Osteoblast (primary cell): ENCODE results near the gene ATRN. TPM values are rescaled to one million over a fixed set of nuclear protein-coding genes. Genes with fewer than 3 reads are reported as not detected.
"Not testable (repeated sequence)": the region's sequence is repeated elsewhere in the genome, so short reads cannot be mapped to it uniquely, and the experiment has no call there.

Experiments used
- DNase-seq: peaks from one replicate; pipeline ENCODE4 v3.0.0; 2011; ENCODE audit warnings: low spot score, mixed read lengths; ENCODE audit not compliant: insufficient read length; ENCODE audit errors: missing footprints
- H2AFZ ChIP-seq: 2 replicates; pipeline ENCODE4 v1.6.0; 2011; ENCODE audit warnings: mild to moderate bottlenecking, low read length
- H3K27ac ChIP-seq: 2 replicates; pipeline ENCODE4 v1.5.1; 2011; ENCODE audit warnings: mild to moderate bottlenecking, low read depth, low read length, moderate library complexity
- H3K27me3 ChIP-seq: 2 replicates; pipeline ENCODE4 v1.6.0; 2012; ENCODE audit warnings: mild to moderate bottlenecking, control low read depth, inconsistent platforms, low read length, moderate library complexity; ENCODE audit not compliant: insufficient read depth
- H3K36me3 ChIP-seq: 2 replicates; pipeline ENCODE4 v1.5.1; 2011; ENCODE audit warnings: mild to moderate bottlenecking, low read length, control low read depth, moderate library complexity; ENCODE audit not compliant: insufficient read depth
- H3K4me1 ChIP-seq: 2 replicates; pipeline ENCODE4 v1.5.1; 2011; ENCODE audit warnings: mild to moderate bottlenecking, low read length, control low read depth, moderate library complexity; ENCODE audit not compliant: insufficient read depth
- H3K4me2 ChIP-seq: 2 replicates; pipeline ENCODE4 v1.6.0; 2011; ENCODE audit warnings: mild to moderate bottlenecking, low read length; ENCODE audit not compliant: insufficient read depth
- H3K4me3 ChIP-seq: fragments of 200-600 bp; sonication (generic); 3 replicates; pipeline ENCODE4 v1.5.1; 2012; ENCODE audit warnings: mild to moderate bottlenecking, low read length, inconsistent platforms; ENCODE audit not compliant: insufficient read depth
- H3K79me2 ChIP-seq: 2 replicates; pipeline ENCODE4 v1.6.0; 2012; ENCODE audit warnings: mild to moderate bottlenecking, low read length, control low read depth, inconsistent platforms; ENCODE audit not compliant: insufficient read depth
- H3K9me3 ChIP-seq: 2 replicates; pipeline ENCODE4 v1.5.1; 2011; ENCODE audit warnings: low read depth, low read length, control low read depth
- H4K20me1 ChIP-seq: 2 replicates; pipeline ENCODE4 v1.6.0; 2012; ENCODE audit warnings: mild to moderate bottlenecking, low read length, control low read depth; ENCODE audit not compliant: insufficient read depth
- CTCF ChIP-seq: IDR thresholded peaks from 2 replicates; pipeline ENCODE4 v1.5.1; 2011; ENCODE audit warnings: mild to moderate bottlenecking, low read depth, low read length, moderate library complexity; ENCODE audit errors: extremely low read depth
- total RNA-seq: library from RNA; depleted of rRNA; stranded (reverse); fragments of >200 nt; gene quantifications from 2 replicates; pipeline ENCODE4 v1.2.3, GENCODE V29; 2012

The ATRN gene
- total RNA-seq, 1 donor, result 48.1 TPM

GRCh38 chr20:3510110-3510509, 39.3 kb downstream of the ATRN start:
- H3K4me3 ChIP-seq, result no peak overlapping the region
- H3K27me3 ChIP-seq, result no peaks in the 10 kb centered on the region
- peaks cover 9% of the 10 kb centered on the region for H4K20me1 ChIP-seq
- no peaks in the 10 kb centered on the region for H3K9me3 ChIP-seq
- no peak for DNase-seq
- H3K27ac ChIP-seq, result no peak overlapping the region
- no peaks in the 10 kb centered on the region for H3K4me1 ChIP-seq
- no peaks in the 10 kb centered on the region for H3K36me3 ChIP-seq
- TF ChIP-seq CTCF, result no peak
- no peak overlapping the region for H2AFZ ChIP-seq
- peaks cover 6% of the 10 kb centered on the region for H3K79me2 ChIP-seq
- H3K4me2 ChIP-seq, result no peak overlapping the region

GRCh38 chr20:3512239-3512638, 41.4 kb downstream of the ATRN start:
- not testable (repeated sequence) for H3K27me3 ChIP-seq, H3K27ac ChIP-seq

GRCh38 chr20:3514012-3514642, 43.3 kb downstream of the ATRN start:
- Histone ChIP-seq H4K20me1 (peaks cover 13% of the 10 kb centered on the region), H3K9me3 (no peaks in the 10 kb centered on the region), H3K4me1 (no peaks in the 10 kb centered on the region), H3K79me2 (peaks cover 13% of the 10 kb centered on the region), H2AFZ (no peak overlapping the region), H3K4me2 (no peak overlapping the region), H3K27me3 (no peaks in the 10 kb centered on the region), H3K27ac (no peak overlapping the region), H3K36me3 (no peaks in the 10 kb centered on the region), H3K4me3 (no peak overlapping the region)
- DNase-seq, result no peak
- TF ChIP-seq CTCF, result no peak

More at GRCh38 chr20:3512239-3512638, 41.4 kb downstream of the ATRN start:
- H3K4me3 ChIP-seq, H3K9me3 ChIP-seq, H3K36me3 ChIP-seq, H2AFZ ChIP-seq, DNase-seq, H3K4me2 ChIP-seq, H3K4me1 ChIP-seq: not testable (repeated sequence)
- H3K79me2 ChIP-seq, result peaks cover 11% of the 10 kb centered on the region
- peaks cover 13% of the 10 kb centered on the region for H4K20me1 ChIP-seq

- Histone ChIP-seq H3K36me3 (no peaks in the 10 kb centered on the region), H3K27me3 (no peaks in the 10 kb centered on the region), H3K79me2 (peaks cover 13% of the 10 kb centered on the region), H3K27ac (no peak overlapping the region), H3K4me3 (no peak overlapping the region), H2AFZ (no peak overlapping the region), H3K4me1 (no peaks in the 10 kb centered on the region), H3K4me2 (no peak overlapping the region), H4K20me1 (peaks cover 13% of the 10 kb centered on the region), H3K9me3 (no peaks in the 10 kb centered on the region)
- DNase-seq, result no peak
- TF ChIP-seq CTCF, result no peak
Observed at GRCh38 chr20:3515379-3516170, 44.8 kb downstream of the ATRN start.
